GM19035 (cell line): ENCODE results near the gene FLACC1.
A peak's percentile ranks its signal among the peaks of the same experiment; 100 is the strongest.
"Not testable (repeated sequence)": the region's sequence is repeated elsewhere in the genome, so short reads cannot be mapped to it uniquely, and the experiment has no call there.

Experiments
- ATAC-seq: cut with Tn5 transposase; IDR thresholded peaks from one replicate; pipeline ENCODE4 v1.9.1; 2021; ENCODE audit not compliant: unreplicated experiment

Gene FLACC1

GRCh38 chr2:201257956-201258665 lies 99.0 kb downstream of the FLACC1 start:
- peak; percentile 70 for ATAC-seq

GRCh38 chr2:201257381-201257955 lies 99.7 kb downstream of the FLACC1 start:
- ATAC-seq: peak; percentile 47

GRCh38 chr2:201256082-201256481 lies 101.1 kb downstream of the FLACC1 start:
- no peak for ATAC-seq

DNA sequence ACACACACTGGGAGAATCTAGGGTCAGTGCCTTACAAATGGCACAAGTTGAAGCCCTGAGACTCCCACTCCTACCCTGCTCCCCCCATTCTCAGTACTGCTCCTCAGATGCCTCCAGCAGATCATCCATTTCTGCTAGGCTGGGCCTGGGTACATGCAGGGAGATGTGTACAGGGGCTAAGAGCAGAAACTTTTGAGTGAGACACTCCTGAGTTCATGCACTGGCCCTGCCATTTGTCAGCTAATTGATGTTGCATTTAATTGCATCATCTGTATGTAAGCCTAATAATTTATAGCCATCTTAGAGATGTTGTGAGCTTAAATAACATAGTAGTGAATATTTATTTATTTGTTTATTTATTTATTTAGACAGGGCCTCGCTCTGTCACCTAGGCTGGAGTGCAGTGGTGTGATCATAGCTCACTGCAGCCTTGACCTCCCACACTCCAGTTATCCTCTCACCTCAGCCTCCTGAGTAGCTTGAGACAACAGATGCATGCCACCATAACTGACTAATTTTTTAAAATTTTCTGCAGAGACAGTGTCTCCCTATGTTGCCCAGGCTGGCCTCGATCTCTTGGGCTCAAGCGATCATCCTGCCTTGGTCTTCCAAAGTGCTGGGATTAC lies 101.6 kb downstream of the FLACC1 start:
- no peak for ATAC-seq

GRCh38 chr2:201254081-201254730 lies 102.9 kb downstream of the FLACC1 start:
- no peak for ATAC-seq

DNA sequence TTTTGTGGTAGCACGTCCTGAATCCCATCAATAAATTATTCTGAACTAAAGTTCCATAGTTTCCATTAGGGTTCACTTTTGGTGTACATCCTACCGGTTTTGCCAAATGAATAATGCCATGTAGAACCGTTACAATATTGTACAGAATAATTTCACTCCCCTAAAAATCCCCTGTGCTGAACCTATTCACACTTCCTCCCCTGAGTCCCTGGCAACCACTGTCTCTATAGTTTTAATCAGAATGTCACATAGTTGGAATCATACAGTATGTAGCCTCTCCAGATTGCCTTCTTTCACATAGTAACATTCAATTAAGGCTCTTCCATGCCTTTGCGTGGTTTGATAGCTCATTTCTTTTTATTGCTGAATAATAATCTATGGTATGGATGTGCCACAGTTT lies 106.4 kb downstream of the FLACC1 start:
- no peak for ATAC-seq

GRCh38 chr2:201249889-201250288 lies 107.3 kb downstream of the FLACC1 start:
- ATAC-seq: no peak

DNA sequence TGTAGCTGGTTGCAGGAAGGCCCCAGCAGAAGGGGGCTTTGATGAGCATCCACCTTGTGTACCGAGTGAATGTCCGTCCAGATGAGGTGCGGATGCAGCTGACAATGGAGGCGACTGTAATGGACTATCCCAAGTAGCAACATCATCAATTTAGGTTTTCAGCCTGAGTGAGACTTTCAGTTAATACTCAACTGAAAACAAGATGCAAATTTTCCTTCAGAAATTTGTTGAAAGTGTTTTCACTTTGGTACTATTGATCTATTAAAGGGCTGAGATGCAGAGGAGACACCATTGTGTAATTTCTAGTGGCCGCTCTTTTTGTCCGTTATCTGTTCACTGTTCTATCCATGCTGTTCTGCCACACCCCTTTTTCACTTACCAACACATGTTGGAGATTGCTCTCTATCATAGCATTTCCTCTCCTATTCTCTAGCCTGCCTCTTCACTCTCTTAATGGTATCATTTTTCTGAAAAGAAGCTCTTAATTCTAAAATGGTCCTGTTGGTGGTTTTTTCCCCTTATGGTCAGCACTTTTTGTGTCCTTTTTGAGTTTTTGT lies 108.8 kb downstream of the FLACC1 start:
- no peak for ATAC-seq

DNA sequence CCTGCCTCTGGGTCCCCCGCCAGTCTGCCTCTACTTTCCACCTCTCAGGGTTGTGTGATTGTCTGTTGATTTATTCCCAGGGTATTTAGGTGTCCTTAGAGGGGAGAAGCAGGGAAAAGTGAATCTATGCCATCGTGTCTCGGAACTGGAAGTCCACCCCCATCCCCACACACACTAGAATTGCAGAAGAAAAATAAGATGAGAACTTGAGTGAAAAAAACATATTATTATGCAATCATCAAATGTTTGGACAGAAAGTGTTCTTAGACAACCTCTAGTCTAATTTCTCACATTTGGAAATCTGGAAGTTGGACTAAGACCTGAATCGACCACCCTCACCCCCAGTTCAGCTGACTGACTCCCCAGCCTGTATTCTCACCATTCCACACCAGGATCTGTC lies 110.9 kb downstream of the FLACC1 start:
- ATAC-seq: no peak

GRCh38 chr2:201244829-201245228 lies 112.3 kb downstream of the FLACC1 start:
- ATAC-seq: no peak

GRCh38 chr2:201242571-201243277 lies 114.4 kb downstream of the FLACC1 start:
- no peak for ATAC-seq

DNA sequence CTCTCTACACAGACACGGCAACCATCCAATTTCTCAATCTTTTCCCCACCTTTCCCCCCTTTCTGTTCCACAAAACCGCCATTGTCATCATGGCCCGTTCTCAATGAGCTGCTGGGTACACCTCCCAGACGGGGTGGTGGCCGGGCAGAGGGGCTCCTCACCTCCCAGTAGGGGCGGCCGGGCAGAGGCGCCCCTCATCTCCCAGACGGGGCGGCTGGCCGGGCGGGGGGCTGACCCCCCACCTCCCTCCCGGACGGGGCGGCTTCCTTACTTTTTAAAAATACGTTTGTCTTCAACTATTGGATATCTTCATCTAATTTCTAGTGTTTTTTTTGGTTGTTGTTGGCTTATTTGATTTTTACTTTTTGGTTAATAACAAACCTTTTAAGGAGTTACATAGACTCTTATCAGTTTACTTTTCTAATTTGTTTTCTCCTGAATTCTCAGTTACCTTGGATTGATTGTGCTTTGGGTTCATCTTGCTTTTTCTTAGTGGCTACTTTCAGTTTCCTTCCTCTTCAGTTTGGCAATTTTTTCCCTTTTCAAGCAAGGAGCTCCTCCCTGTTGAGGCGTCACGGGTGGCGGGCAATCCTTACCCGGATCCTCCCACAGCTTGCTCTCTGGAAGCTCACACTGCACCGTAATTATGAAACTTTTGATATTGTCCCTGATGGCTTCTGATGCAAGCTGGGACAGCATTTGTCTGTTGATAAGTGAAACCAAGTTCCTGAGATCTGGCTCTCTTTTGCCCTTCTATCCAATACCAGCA lies 117.8 kb downstream of the FLACC1 start:
- not testable (repeated sequence) for ATAC-seq
